HepG2 (cell line): Measurements from ENCODE around the gene BCAR3.

Experiments
- ASH2L ChIP-seq: fragments of 300-600, 200-600 bp; sonication (generic); IDR thresholded peaks from 2 replicates; pipeline ENCODE4 v1.7.0; 2017; ENCODE audit warnings: low read depth, mild to moderate bottlenecking, moderate library complexity, mixed read lengths, low read length; ENCODE audit not compliant: insufficient read length
- ESRRA ChIP-seq: sonication (generic); formaldehyde crosslinking; IDR thresholded peaks from 2 replicates; pipeline ENCODE4 v1.5.1; 2020; ENCODE audit warnings: mild to moderate bottlenecking, low read depth, missing genetic modification reagents
- EZH2 ChIP-seq: conservative IDR thresholded peaks from 2 replicates; pipeline ENCODE4 v1.6.1; 2012; ENCODE audit warnings: mild to moderate bottlenecking, low read depth, low read length, moderate library complexity
- ZBTB21 ChIP-seq: sonication (generic); formaldehyde crosslinking; IDR thresholded peaks from 2 replicates; pipeline ENCODE4 v1.4.0; 2020; ENCODE audit warnings: missing genetic modification reagents
- ZNF256 ChIP-seq: sonication (generic); formaldehyde crosslinking; conservative IDR thresholded peaks from 2 replicates; pipeline ENCODE4 v1.4.0; 2020; ENCODE audit warnings: missing genetic modification reagents
- ZNF383 ChIP-seq: sonication (generic); formaldehyde crosslinking; IDR thresholded peaks from 2 replicates; pipeline ENCODE4 v1.4.0; 2020; ENCODE audit warnings: missing genetic modification reagents, mild to moderate bottlenecking, borderline replicate concordance
- ZZZ3 ChIP-seq: sonication (generic); formaldehyde crosslinking; IDR thresholded peaks from 2 replicates; pipeline ENCODE4 v1.4.0; 2020; ENCODE audit warnings: missing genetic modification reagents, mild to moderate bottlenecking, borderline replicate concordance
- TF ChIP-seq, protein P1 (sequence below): sonication (generic); formaldehyde crosslinking; IDR thresholded peaks from 2 replicates; pipeline ENCODE4 v1.8.0; 2022; ENCODE audit warnings: missing genetic modification reagents, low read depth, mild to moderate bottlenecking, borderline replicate concordance
- TF ChIP-seq, protein P2 (sequence below): sonication (generic); formaldehyde crosslinking; IDR thresholded peaks from 2 replicates; pipeline ENCODE4 v1.4.0; 2020; ENCODE audit warnings: mild to moderate bottlenecking, missing genetic modification reagents, borderline replicate concordance

DNA sequence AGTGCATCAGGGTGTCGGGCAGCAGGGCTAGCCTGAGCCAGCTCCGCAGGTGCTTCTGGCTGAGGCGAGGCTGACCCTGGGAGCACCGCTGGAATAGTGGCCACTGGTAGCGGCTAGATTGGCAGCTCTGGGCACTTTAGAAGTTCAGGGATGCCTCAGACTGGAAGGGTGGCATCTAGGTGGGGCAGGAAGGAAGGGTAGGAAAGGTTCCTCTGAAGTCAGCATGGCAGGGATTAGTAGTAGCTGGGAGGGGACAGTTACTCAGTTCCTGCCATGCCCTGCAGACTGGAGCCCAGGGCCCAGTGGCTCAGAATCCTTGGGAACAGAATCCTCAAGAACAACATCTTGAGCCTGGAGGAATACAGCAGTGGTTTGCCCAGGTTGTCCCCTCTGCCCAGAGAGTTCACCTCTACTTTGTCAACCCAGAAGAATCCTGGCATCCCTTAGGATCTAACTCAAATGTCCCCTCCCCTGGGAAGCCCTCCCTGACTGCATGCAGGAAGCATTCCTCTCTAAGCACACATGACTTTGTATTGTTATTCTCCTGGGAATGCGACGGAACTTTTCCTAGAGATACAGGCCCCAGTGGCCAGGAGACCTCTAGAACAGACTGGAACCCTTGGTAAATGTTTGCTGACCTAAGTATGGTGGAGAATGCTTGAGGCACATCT is 39.5 kb upstream of the BCAR3 start:
- TF ChIP-seq EZH2 = no peak
- TF ChIP-seq ZNF256 (CRISPR knock-in tag) = no peak
- TF ChIP-seq ASH2L = no peak
- no peak for TF ChIP-seq ESRRA (CRISPR knock-in tag)
- TF ChIP-seq ZNF383 (CRISPR knock-in tag) = no peak
- TF ChIP-seq, protein P1, sequence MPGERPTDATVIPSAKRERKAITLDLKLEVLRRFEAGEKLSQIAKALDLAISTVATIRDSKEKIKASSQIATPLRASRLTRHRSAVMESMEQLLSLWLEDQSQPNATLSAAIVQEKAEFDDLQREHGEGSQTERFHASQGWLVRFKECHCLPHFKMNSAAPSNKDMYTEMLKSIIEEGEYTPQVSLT = no peak
- no peak for TF ChIP-seq ZZZ3 (CRISPR knock-in tag)
- TF ChIP-seq, protein P2, sequence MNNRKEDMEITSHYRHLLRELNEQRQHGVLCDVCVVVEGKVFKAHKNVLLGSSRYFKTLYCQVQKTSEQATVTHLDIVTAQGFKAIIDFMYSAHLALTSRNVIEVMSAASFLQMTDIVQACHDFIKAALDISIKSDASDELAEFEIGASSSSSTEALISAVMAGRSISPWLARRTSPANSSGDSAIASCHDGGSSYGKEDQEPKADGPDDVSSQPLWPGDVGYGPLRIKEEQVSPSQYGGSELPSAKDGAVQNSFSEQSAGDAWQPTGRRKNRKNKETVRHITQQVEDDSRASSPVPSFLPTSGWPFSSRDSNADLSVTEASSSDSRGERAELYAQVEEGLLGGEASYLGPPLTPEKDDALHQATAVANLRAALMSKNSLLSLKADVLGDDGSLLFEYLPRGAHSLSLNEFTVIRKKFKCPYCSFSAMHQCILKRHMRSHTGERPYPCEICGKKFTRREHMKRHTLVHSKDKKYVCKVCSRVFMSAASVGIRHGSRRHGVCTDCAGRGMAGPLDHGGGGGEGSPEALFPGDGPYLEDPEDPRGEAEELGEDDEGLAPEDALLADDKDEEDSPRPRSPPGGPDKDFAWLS (CRISPR knock-in tag) = no peak
- TF ChIP-seq ZBTB21 = no peak
